NCI-H510A (cell line): ENCODE data around the gene EIF4EBP2.

Experiments
- DNase-seq: peaks from one replicate; lab custom pipeline; 2025; lab: John Stamatoyannopoulos, UW

EIF4EBP2 gene, protein sequence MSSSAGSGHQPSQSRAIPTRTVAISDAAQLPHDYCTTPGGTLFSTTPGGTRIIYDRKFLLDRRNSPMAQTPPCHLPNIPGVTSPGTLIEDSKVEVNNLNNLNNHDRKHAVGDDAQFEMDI

DNA sequence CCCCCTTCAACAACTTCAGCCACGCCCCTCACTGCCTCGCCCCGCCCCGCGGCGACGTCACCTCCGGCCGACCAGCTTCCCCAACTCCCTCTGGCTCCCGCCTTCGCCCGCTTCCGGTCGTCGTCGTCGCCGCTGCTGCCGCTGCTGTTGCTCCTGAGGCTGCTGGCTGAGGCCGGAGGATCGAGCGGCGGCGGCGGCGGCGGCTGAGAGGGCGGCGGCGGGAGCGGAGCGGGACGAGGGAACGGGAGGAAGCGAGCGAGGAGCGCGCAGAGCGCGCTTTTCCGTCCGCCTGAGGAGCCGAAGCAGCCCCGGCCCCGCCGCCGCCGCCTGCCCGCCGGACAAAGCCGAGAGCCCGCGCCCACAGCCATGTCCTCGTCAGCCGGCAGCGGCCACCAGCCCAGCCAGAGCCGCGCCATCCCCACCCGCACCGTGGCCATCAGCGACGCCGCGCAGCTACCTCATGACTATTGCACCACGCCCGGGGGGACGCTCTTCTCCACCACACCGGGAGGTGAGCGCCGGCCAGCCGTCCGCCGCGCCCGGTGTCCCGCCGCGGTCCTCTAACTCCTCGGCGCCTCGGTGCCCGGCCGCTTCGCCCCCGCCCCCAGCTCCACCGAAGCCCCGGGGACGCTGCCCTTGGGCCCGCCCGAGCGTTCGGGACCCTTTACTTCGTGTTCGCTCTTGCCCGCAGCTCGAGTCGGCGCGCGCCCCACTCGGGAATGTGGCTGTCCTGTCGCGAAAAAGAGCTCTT lies at the start of gene EIF4EBP2:
Gene EIF4EBP2, plus strand, starts transcription at position 110 of the 751 bp plus-strand sequence. Its CDS starts 257 bp downstream, at position 367.
- peak; percentile 91 for DNase-seq

DNA sequence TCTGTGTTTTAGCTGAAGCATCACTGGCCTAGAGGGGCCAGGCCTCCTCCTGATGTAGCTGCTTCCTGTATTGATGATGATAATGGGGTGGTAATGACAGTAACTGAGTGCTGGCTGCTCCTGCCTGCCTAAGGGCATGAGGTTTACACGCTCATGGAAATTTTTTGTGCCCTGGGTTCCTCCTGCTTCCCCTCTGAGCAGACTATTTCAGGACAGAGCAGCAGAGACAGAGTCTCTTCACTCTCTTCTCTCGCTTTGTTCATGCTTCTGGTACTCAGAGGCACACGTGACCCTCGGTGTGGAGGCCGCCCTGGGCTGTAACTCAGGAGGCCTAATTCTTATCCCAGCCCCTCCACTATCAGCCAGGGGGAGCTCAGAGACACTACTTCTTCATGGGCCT lies 49.4 kb upstream of the EIF4EBP2 start:
- no peak for DNase-seq

DNA sequence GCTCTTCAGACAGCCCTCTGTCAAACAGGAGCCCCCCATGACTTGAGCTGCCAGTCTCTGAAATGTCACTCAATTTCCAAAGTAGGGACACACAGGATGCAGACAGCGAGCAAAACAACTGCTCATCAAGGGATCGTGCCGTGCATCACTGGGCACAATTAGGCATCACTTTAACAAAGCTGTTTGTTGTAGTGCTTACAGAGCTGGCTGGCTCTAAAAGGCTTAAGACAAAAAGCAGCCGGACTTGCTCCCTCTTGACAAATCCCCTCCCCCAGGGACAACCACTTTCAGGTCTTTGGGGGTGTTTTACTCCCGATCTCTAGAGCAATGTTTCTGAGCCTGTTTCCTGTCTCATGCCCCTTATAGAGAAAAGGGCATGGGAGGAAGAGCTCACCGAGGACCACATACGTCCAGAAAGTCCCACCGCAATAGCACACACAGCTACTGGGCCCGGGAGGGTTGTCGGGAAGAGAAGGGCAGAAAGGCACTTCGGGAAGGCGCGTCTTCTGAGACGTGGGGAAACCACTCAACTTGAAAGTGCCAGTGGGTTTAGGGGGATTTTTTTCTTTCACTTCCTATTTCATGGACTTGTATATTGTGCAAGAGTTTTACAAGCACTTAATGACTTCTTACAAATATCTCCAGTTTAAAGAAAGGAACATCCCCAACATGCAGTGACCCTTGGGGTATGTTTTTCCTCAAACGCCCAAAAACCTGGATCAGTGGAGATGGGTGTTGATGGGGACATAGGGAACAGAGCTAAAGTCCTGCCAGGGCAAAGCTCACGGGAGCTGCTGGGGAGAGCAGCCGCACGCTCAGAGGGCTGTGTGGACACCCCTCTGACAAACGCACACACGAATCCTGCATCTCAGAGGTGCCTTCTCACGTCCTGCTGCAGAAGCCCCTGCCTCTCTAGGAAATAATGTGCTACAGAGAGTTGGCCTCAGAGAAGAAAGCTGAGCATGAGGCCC lies 48.6 kb upstream of the EIF4EBP2 start:
- no peak for DNase-seq

DNA sequence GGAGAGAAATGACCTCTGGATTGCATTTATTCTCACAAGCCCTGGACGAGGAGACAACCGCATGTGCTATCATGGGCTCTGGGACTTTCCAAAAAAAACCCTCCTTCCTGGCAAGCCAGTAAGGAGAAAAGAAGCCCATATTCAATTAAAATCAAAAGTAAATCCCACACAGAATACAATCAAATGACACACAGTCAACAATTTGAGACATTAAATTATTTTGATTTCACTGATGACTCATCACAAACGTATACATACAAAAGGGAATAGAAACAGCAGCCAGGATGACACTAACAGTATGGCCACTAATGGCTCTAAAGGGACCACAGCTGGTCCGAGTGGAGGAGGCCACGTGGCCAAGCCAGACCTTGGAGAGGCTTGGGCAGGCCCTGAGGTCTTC lies 46.4 kb upstream of the EIF4EBP2 start:
- DNase-seq = no peak

DNA sequence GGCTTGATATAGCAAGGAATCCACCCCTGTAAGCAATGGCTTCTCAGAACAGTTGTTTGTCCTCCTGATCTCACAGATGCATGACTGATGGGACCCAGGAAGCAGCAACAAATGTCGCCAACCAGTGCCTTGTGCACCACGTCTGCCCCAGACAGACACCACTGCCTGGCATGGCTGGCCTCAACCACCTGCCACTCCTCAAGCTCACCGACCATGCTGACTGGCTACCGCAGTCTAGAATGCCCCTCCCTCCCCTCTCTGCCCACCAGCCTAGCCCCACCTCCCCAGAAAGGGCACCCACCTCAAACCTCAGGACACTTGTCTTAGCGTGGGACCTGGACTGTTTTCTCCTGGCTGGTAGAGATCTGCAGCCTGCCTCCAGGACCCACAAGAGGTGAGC lies 45.5 kb upstream of the EIF4EBP2 start:
- peak; percentile 56 for DNase-seq

DNA sequence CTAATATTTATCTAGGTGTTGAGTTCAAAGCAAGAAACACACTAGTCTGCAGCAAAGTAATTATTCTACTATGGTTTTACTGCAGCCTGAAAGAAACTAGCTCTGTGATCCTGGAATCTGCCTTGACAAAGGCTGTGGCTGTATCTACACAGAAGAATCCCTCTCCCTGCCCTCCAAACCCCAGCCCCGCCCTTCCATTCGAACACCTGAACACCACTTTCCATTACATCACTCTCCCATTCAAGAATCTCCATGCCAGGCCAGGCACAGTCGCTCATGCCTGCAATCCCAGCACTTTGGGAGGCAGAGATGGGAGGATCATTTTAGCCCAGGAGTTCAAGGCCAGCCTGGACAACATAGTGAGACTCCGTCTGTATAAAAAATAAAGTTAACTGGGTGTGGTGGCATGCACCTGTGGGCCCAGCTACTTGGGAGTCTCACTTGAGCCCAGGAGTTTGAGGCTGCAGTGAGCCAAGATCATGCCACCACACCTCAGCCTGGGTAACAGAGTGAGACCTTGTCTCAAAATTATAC lies 44.9 kb upstream of the EIF4EBP2 start:
- peak; percentile 51 for DNase-seq

DNA sequence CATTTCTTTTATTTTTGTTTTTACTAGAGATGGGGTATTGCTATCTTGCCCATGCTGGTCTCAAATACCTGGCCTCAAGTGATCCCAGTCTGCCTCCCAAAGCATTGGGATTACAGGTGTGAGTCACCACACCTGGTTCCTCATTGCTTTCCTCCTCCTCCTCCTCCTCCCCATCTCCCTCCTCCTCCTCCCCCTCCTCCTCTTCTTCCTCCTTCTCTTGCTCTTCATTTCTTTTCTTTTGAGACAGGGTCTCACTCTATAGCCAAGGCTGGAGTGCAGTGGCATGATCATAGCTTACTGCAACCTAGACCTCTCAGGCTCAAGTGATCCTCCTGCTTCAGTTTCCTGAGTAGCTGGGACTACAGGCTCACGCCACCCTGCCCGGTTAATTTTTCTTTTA lies 43.7 kb upstream of the EIF4EBP2 start:
- DNase-seq = no peak

DNA sequence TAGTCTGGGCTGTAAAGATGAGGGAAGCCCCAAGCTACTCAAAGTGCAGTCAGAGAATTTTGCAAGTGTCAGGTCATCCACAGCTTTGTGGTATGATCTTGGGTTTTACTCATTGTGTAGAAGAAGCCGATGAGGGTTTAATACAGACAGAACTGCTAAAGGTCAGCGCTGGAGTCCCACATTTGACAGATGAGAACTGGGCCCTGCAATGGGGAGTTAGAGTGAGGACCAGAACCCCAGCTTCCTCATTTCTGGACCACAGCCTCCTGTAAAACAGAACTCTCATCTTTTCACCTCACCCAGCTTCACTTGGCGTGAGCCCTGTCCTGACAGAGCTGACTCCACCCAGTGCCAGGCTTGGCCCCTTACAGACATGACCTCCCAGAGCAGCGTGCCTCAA lies 41.6 kb upstream of the EIF4EBP2 start:
- no peak for DNase-seq

DNA sequence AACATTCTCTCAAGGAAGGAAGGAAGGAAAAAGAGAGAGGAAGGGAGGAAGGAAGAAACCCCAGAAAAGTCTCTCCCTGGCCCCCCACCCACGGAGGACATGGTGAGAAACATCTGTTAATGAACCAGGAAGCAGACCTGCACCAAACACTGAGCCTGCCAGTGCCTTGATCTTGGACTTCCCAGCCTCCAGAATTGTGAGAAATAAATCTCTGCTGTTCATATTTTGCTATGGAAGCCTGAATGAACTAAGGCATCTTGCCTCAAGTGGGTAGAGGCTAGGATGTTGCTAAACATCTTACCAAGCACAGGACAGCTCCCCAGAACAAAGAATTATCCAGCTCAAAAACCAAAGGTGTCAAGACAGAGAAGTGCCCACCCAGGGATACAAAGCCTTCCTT lies 40.7 kb upstream of the EIF4EBP2 start:
- no peak for DNase-seq

DNA sequence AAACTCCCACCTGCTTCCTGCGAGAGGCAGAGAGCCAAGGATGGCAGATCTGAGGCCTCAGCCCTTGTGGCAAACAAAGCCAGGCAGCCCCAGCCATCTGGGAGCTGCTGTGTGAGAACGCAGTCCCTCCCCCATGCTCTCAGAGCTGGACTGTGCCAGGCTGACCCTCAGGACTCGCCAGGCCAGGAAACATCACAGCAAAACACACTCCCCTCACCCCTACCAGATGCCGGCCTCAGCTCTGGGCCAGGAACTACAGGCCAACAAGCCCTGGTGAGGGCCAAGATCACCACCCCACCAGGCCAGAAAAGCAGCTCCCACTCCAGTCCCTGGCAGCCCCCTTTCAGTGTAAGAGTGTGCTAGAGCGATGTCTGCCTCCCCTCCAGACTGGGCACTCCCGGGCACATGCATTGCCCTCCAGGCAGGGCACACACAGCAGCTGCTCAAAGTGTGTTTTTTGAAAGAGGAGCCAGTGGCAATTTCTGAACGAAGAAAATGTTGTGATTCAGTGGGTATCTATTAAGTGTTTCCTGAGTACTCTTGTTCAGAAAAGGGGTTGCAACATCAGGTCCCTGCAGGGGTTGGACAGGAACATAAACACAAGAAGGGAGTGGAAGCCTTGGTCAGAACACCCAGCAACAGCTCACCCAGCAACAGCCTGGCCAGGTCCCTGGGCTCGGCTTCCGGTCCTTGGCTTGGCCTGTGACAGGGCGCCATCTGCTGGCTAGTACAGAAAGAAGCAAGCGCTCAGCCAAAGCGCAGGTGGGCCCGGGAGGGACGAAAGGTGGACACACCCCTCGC lies 39.8 kb upstream of the EIF4EBP2 start:
- peak; percentile 73 for DNase-seq

DNA sequence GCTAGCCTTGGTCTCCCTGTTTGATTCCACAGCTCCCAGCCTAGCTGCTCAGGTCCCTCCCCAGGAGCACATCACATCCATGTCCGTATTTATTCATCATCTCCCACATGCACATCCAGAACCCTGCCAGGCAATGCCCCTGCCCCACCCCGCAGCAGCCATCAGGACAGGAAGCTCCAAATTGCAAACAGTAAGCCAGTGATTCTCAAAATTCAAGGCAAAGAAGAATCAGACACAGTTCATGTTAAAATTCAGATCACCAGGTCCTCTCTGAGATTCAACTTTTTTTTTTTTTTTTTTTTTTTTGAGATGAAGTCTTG lies 39.2 kb upstream of the EIF4EBP2 start:
- DNase-seq = no peak

DNA sequence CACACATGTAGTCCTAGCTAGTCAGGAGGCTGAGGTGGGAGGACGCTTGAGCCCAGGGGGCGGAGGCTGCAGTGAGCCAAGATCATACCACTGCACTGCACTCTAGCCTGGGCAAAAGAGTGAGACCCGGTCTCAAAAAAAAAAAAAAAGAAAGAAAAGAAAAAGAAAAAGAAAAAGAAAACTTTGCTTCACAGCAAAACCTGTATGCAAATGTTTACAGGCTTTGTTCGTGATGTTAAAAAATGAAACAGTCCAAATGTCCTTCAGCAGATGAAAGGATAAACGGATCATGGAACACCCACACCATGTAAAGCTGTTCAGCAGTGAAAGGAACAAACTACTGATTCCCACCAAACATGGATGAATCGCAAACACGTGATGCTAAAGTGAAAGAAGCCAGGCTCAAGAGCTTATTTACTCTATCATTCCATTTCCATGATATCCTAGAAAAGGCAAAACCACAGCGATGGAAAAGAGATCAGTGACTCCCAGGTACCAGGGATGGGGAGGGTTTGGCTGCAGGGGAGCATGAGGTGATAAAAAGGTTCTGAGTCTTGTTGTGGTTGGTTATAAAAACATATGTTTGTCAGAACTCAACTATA lies 36.6 kb upstream of the EIF4EBP2 start:
- no peak for DNase-seq

DNA sequence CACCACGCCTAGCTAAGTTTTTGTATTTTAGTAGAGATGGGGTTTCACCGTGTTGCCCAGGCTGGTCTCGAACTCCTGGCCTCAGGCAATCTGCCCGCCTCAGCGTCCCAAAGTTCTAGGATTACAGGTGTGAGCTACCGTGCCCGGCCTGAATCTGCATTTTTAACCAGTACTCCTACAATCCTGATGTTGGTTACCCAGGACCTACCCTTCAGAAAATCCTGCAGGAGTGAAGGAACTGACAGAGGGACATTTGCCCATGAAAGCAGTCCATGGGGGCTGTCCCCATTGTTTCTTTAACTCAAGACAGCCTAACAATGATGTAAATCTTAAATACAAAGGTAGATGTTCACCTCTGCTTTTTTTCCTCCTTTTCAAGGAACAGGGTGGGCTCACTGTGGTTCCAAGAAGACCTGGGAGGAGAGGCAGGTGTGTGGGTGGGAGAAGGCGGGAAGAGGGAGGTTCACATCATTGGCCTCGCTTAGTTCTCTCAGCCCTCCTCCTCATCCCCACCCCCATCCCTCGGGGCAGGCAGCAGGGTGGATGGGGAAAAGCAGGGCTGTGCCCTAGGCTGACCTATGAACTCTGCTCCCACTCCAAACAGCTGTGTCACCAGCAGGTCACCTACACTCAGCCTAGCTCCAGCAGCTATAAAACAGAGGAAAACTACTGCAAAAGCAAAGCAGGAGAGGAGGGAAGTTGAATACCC lies 35.0 kb upstream of the EIF4EBP2 start:
- no peak for DNase-seq

DNA sequence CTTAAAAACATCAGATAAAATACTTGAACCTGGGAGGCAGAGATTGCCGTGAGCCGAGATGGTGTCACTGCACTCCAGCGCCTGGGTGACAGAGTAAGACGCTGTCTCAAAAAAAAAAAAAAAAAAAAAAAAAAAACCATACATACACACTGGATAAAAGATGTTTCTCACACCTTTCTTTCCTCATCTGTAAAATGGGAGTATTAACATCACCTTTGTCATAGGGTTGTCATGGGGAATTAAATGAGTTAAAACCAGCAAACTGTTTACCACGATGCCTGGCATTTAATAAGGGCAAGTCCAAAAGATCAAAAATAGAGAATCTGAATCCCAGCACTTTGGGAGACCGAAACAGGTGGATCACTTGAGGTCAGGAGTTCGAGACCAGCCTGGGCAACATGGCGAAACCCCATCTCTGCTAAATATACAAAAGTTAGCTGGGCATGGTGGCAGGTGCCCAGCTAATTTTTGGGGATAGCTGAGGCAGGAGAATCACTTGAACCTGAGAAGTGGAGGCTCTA lies 34.4 kb upstream of the EIF4EBP2 start:
- no peak for DNase-seq

DNA sequence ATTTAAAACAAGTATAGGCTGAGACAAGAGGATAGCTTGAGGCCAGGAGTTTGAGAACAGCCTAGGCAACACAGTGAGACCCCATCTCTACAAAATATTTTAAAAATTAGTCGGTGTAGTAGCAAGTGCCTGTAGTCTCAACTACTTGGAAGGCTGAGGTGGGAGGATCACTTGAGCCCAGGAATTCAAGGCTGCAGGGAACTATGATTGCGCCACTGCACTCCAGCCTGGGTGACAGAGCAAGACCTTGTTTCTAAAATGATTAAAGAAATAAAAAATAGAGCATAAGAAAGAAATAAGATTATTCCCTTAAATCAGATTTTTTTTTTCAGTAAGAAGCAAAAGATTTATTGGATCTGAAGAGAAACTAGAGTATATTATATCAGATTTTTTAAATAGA lies 33.2 kb upstream of the EIF4EBP2 start:
- DNase-seq = no peak

DNA sequence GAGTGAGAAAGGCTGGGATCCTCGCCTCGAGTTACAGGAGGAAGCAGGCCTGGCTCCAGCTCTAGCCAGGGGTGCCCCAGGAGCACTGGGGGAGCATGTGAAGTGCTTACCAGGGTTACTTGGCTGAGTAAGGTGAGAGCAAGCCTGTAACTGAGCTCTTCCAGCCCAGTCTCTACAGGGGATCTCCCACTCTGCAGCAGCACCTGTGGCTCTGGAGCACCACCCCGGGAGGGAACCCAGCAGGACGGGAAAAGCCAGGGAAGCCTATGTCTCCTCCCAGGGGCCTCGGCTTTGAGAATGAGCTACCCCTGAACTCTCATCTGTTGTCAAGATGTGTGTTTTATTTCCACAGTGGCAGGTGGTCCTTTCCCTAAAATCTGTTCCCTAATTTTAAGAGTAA lies 32.1 kb upstream of the EIF4EBP2 start:
- no peak for DNase-seq

DNA sequence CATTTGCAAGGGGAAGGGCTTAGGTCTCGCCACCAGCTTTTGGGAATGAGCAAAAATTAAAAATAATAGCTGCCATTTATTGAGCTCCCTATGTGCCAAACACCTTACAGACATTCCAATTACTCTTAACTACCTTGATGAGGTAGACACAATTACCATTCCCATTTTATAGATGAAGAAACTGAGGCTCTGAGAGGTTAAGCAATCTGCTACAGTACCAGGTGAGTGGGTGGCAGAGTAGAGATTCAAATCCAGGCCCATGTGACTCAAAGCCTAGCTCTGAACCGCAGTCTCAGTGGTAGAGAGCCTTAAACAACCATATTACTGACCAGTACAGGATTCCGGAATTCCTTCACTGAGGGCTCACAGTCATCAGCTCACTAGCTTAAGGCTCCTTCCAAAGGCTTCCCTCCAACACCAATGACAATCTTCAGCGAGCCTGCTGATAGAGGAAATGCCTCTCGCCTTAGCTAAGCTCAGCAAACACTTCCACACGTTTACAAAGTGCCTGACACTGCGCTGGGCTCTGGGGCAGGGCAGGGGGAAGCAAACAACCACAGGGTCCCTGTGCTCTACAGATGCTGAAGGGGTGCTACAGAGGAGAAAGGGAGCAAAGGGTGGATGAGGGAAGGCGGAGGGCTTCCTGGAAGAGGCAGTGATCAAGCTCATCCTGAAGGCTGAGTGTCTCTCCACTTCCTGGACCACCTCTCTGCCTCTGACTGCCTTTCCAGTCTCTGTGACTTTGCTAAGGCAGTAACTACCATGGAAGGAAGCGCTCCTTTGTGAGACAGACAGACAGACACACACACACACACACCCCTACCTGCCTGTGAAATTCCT lies 28.9 kb upstream of the EIF4EBP2 start:
- DNase-seq = no peak

DNA sequence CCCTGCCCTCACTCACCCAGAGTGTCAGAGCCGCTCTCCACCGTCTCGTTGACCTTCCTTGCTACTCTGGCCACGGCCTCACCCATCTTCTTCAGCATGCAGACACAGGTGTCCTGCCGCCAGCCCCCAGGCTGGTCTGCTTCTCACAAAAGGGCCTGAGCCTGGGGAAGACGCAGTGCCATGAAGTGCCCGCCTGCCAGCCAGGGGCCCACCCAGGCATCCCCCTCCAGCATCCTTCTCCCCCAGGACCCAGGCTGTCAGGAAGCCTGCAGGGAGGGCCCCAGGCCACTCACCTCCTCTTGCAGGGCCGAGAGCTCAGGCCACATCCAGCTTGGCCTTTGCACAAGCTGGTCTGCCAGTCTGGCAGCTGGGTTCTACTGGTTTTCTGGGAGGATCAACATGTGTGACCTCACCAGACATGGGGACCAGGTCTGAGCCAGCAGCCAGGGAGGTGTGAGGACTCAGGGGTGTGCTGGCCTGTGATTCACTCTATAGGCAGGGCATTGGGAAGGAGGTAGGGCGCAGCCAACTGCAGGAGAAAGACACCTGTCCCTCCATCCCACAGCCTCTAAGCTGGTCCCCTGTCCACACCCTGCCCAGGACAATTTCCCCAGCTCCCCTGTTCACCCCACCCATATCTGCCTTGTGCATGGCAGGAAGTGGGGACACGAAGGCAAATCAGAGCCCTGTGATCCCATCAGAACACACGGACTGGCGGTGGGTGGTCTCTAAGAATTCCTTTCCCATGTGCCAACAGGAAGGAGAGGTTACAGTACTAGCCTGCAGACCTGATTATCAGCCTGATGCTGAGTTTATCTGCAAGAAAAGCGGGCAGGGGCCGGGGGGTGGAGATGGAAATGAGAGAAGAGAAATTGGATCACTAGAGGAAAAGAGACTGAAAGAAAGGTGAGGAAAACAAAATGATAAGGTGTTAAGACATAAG lies 27.2 kb upstream of the EIF4EBP2 start:
- no peak for DNase-seq

DNA sequence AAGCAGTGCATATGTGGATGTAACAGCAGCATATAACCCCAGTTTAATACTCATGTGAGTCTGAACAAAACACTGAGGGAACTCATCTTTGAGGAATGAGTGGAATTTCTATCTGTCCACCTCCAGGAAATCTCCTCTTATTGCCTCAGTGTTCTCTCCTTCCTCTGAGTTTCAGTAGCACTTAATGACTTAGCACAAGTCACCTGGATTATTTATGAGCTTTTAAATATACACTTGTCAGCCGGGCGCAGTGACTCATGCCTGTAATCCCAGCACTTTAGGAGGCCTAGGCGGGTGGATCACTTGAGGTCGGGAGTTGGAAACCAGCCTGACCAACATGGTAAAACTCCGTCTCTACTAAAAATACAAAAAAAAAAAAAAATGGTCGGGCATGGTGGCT lies 25.8 kb upstream of the EIF4EBP2 start:
- DNase-seq = peak; percentile 11
